GM12892 (cell line): Measurements from ENCODE around the gene TBC1D17.

Experiments
- POLR2A ChIP-seq: IDR thresholded peaks from 2 replicates; pipeline ENCODE4 v1.6.1; 2011; ENCODE audit warnings: low read depth, low read length, control low read depth
- POLR2AphosphoS5 ChIP-seq: IDR thresholded peaks from 2 replicates; pipeline ENCODE4 v1.6.1; 2011; ENCODE audit warnings: low read depth, low read length, control low read depth
- TAF1 ChIP-seq: IDR thresholded peaks from 2 replicates; pipeline ENCODE4 v1.6.1; 2011; ENCODE audit warnings: low read depth, mild to moderate bottlenecking, control low read depth, low read length, borderline replicate concordance

GRCh38 chr19:49872245-49873128 is 5.0 kb upstream of the TBC1D17 start:
- TF ChIP-seq POLR2AphosphoS5: no peak
- TF ChIP-seq POLR2A: no peak
- no peak for TF ChIP-seq TAF1
